OCI-LY1 (cell line): Measurements from ENCODE around the gene FTSJ3.

Experiments used
- CTCF ChIP-seq: fragments of 200-600 bp; sonication (generic), shearing (Covaris generic); IDR thresholded peaks from 2 replicates; pipeline ENCODE4 v1.5.1; 2017; ENCODE audit warnings: mild to moderate bottlenecking, antibody characterized with exemption, low read length, moderate library complexity, mixed read lengths
- EZH2 ChIP-seq: fragments of 200-600 bp; sonication (generic), shearing (Covaris generic); IDR thresholded peaks from 2 replicates; pipeline ENCODE4 v1.8.0; 2017; ENCODE audit warnings: borderline replicate concordance, mixed run types, mild to moderate bottlenecking, antibody characterized with exemption, low read length, moderate library complexity, mixed read lengths

- TF ChIP-seq CTCF (peak; percentile 78), EZH2 (no peak)
Observed at GRCh38 chr17:63834431-63835166, 7.1 kb upstream of the FTSJ3 start.
